ENCODE measurements around the gene STEAP2.

DNA sequence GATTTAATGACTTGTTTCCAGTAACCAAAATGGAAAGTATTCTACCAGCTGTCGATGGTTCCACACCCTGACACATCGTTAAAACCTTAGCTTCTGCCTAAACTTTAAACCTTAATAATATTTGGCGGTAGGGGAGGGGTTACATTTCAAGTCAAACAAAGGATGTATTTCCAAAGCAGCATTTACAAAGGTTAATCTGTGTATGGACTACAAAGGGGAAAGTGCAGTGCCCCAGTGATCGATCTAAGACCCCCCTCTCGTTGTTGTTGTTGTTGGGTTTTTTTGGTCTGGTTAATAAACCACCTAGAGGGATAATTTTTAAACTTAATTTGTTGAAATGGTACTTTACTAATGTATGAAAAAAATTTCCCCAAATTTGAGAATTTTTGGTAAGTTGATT, 1.1 kb upstream of the STEAP2 start:
- TF ChIP-seq, protein P1, sequence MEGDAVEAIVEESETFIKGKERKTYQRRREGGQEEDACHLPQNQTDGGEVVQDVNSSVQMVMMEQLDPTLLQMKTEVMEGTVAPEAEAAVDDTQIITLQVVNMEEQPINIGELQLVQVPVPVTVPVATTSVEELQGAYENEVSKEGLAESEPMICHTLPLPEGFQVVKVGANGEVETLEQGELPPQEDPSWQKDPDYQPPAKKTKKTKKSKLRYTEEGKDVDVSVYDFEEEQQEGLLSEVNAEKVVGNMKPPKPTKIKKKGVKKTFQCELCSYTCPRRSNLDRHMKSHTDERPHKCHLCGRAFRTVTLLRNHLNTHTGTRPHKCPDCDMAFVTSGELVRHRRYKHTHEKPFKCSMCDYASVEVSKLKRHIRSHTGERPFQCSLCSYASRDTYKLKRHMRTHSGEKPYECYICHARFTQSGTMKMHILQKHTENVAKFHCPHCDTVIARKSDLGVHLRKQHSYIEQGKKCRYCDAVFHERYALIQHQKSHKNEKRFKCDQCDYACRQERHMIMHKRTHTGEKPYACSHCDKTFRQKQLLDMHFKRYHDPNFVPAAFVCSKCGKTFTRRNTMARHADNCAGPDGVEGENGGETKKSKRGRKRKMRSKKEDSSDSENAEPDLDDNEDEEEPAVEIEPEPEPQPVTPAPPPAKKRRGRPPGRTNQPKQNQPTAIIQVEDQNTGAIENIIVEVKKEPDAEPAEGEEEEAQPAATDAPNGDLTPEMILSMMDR (IDR thresholded peaks at IDR 0.05), result no peak
- no peak for TF ChIP-seq EP300 (IDR thresholded peaks at IDR 0.05)

All from suprapubic skin (tissue), 3 donors.